Natural killer cell (primary cell): ENCODE results near the gene SYCE3. TPM values are rescaled to one million over a fixed set of nuclear protein-coding genes. Genes with fewer than 3 reads are reported as not detected.

Experiments used
- ATAC-seq, 3 donors: fragments of 150-1000 bp in 2 of 3; fragments of 200-7000 bp in 1 of 3; cut with Tn5 transposase; 1 replicate in 1 of 3; 2 replicates in 2 of 3; pipeline ENCODE4 v1.10.0; 2021; ENCODE audit warnings: mild to moderate bottlenecking in 2 of 3, moderate library complexity in 2 of 3
- DNase-seq, 2 donors: peaks; one replicate each; pipeline versions ENCODE4 v3.0.0 to v3.0.0-alpha.2; 2013 to 2021; ENCODE audit warnings: mixed read lengths in 1 of 2
- H3K27ac ChIP-seq: one replicate; pipeline ENCODE4 v1.5.1; 2013; ENCODE audit warnings: mild to moderate bottlenecking, low read length
- H3K27me3 ChIP-seq: one replicate; pipeline ENCODE4 v1.6.1; 2013; ENCODE audit warnings: low read length; ENCODE audit not compliant: control insufficient read depth, insufficient read depth
- H3K36me3 ChIP-seq: one replicate; pipeline ENCODE4 v1.6.1; 2013; ENCODE audit warnings: low read length; ENCODE audit not compliant: control insufficient read depth, insufficient read depth
- H3K4me1 ChIP-seq: one replicate; pipeline ENCODE4 v1.6.1; 2013; ENCODE audit warnings: low read length; ENCODE audit not compliant: control insufficient read depth, insufficient read depth
- H3K4me3 ChIP-seq: one replicate; pipeline ENCODE4 v1.5.1; 2013; ENCODE audit warnings: low read length
- H3K9me3 ChIP-seq: one replicate; pipeline ENCODE4 v1.6.1; 2013; ENCODE audit warnings: low read length; ENCODE audit not compliant: control insufficient read depth, insufficient read depth
- H3K27ac Mint-ChIP-seq, 2 donors: one replicate each; pipeline ENCODE4 v1.8.0; 2022; ENCODE audit warnings: mild to moderate bottlenecking in 2 of 2, mixed read lengths in 2 of 2, moderate library complexity in 1 of 2
- H3K27me3 Mint-ChIP-seq, 2 donors: one replicate each; pipeline ENCODE4 v1.8.0; 2022; ENCODE audit warnings: low read depth in 2 of 2, mixed read lengths in 2 of 2
- H3K36me3 Mint-ChIP-seq: one replicate; pipeline ENCODE4 v1.8.0; 2022; ENCODE audit warnings: mixed read lengths
- H3K4me1 Mint-ChIP-seq, 2 donors: one replicate each; pipeline ENCODE4 v1.8.0; 2022; ENCODE audit warnings: mixed read lengths in 2 of 2
- H3K4me3 Mint-ChIP-seq: one replicate; pipeline ENCODE4 v1.8.0; 2022; ENCODE audit warnings: mild to moderate bottlenecking, moderate library complexity, mixed read lengths
- H3K9me3 Mint-ChIP-seq, 2 donors: one replicate each; pipeline ENCODE4 v1.8.0; 2022; ENCODE audit warnings: mixed read lengths in 2 of 2
- WGBS: methylation state at CpG from one replicate; pipeline ENCODE4 v1.1.7; 2013; ENCODE audit warnings: missing lambda C conversion rate; ENCODE audit not compliant: insufficient coverage; 5-methylcytosine and 5-hydroxymethylcytosine counted together
- intact Hi-C: fragments of 100-400 bp; cut with micrococcal nuclease; formaldehyde crosslinking; loops from one replicate; pipeline ENCODE4 v1.14.2; 2022
- total RNA-seq, 4 donors: library from RNA; stranded (reverse); fragments of 120-200 nt in 1 of 4; gene quantifications; one replicate each; pipeline versions ENCODE4 v1.2.3 to v1.2.4, GENCODE V29; 2013 to 2022
- TF ChIP-seq, protein P1 (sequence below): fragments of 200-600 bp; IDR thresholded peaks from one replicate; pipeline ENCODE4 v1.8.0; 2022; ENCODE audit warnings: antibody characterized with exemption

SYCE3 gene, protein sequence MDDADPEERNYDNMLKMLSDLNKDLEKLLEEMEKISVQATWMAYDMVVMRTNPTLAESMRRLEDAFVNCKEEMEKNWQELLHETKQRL
- total RNA-seq, result not detected
- total RNA-seq (2013), result not detected

DNA sequence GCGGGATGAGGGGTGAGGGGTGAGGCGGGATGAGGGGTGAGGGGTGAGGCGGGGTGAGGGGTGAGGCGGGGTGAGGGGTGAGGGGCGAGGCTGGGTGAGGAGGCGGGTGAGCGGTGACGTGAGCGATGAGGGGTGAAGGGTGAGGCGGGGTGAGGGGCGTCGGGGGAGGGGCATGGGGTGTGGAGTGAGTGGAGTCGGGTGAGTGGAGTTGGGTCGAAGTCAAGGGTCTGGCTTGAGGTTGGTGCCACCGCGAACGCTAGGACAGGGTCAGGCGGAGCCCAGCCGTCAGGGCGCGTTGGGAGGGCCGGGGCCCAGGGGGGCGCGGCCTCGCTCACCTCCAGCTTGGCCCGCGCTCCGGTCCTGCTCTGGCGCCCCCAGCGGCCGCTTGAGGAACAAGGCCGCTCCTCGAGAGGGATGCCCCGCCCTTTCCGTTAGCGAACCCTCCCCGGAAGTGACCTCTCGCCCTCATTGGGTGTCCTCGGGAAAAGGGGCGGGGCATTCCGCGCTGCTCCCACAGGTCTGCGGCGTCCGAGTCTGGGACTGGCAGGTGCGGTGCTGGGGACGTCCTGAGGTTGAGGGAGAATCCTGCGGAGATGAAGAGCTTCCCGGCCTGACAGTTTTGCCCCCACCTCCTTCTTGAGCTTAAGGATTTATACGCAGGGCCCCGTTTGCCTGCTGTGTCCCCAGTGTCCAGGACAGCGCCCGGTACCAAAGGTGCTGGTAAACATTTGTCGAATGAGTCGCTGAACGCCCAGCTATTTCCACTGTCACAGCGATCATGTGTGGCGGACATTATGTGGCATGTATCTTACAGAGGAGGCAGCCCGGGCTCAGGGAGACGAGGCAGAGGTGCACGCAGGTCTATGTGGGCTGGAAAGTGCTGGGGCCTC, at the start of gene SYCE3:
SYCE3 (minus strand) TSS at position 397 of the 890 bp plus-strand sequence. CDS start 6,514 bp downstream, outside the sequence.
- no peaks in the 10 kb centered on the region for H3K9me3 ChIP-seq
- H3K4me3 ChIP-seq, result peak within 1 kb of the TSS; percentile 49
- WGBS, result 6% methylated on average over 60 of the region's 61 CpGs
- H3K4me1 Mint-ChIP-seq, result peaks cover 23 to 28% of the 10 kb centered on the region in 2 donors
- H3K27me3 ChIP-seq, result no peaks in the 10 kb centered on the region
- H3K27ac Mint-ChIP-seq, result peak within 1 kb of the TSS; percentile 87 to 95
- peaks cover 15% of the 10 kb centered on the region for H3K4me1 ChIP-seq
- peak within 1 kb of the TSS; percentile 74 for H3K27ac ChIP-seq
- H3K4me3 Mint-ChIP-seq, result peak within 1 kb of the TSS; percentile 97
- H3K9me3 Mint-ChIP-seq, result no peaks in the 10 kb centered on the region
- H3K36me3 Mint-ChIP-seq, result no peaks in the 10 kb centered on the region
- TF ChIP-seq, protein P1, sequence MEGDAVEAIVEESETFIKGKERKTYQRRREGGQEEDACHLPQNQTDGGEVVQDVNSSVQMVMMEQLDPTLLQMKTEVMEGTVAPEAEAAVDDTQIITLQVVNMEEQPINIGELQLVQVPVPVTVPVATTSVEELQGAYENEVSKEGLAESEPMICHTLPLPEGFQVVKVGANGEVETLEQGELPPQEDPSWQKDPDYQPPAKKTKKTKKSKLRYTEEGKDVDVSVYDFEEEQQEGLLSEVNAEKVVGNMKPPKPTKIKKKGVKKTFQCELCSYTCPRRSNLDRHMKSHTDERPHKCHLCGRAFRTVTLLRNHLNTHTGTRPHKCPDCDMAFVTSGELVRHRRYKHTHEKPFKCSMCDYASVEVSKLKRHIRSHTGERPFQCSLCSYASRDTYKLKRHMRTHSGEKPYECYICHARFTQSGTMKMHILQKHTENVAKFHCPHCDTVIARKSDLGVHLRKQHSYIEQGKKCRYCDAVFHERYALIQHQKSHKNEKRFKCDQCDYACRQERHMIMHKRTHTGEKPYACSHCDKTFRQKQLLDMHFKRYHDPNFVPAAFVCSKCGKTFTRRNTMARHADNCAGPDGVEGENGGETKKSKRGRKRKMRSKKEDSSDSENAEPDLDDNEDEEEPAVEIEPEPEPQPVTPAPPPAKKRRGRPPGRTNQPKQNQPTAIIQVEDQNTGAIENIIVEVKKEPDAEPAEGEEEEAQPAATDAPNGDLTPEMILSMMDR, result peak; percentile 82
- no peaks in the 10 kb centered on the region for H3K36me3 ChIP-seq
- H3K27me3 Mint-ChIP-seq, result peaks cover 0 to 6% of the 10 kb centered on the region in 2 donors
- peak; percentile 98 for DNase-seq
- ATAC-seq, result peak; percentile 93 to 98 (median 93)
- intact Hi-C loops, result loop anchor here (1.0 to 5.0 kb wide), 3 partner anchors 18 to 55 kb away; partner anchors contain the start of genes LMF2, NCAPH2 and SCO2

DNA sequence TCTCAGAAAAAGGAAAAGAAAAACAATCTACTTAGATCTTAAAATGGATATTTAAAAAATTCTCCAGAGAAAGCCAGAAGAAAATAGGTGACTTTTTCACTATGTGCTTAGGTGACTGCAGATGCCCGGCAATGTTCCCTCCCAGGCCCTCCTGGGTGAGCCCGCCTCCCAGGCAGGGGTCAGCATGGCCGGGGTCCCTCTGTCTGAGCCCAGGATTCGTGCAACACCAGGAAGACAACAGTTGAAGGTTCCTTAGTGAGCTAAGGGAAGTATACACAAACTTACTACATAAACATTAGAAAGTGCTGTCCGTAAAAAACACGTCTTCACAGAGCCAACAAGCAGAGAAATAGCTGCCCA, 49.4 kb upstream of the SYCE3 start:
- 61% methylated on average over 6 of the region's 6 CpGs for WGBS
- no peaks in the 10 kb centered on the region for H3K27me3 ChIP-seq
- H3K4me3 ChIP-seq, result no peak overlapping the region
- Mint-ChIP-seq H3K36me3 (no peaks in the 10 kb centered on the region), H3K4me1 (peaks cover 6 to 11% of the 10 kb centered on the region in 2 donors), H3K9me3 (no peaks in the 10 kb centered on the region), H3K27ac (no peak overlapping the region), H3K27me3 (peaks cover 7 to 20% of the 10 kb centered on the region in 2 donors), H3K4me3 (no peak overlapping the region)
- H3K27ac ChIP-seq, result no peak overlapping the region
- no peaks in the 10 kb centered on the region for H3K36me3 ChIP-seq
- DNase-seq, result no peak
- no peak for ATAC-seq
- no peaks in the 10 kb centered on the region for H3K4me1 ChIP-seq
- TF ChIP-seq, protein P1, result no peak
- no peaks in the 10 kb centered on the region for H3K9me3 ChIP-seq
- intact Hi-C loops, result no loop called here

DNA sequence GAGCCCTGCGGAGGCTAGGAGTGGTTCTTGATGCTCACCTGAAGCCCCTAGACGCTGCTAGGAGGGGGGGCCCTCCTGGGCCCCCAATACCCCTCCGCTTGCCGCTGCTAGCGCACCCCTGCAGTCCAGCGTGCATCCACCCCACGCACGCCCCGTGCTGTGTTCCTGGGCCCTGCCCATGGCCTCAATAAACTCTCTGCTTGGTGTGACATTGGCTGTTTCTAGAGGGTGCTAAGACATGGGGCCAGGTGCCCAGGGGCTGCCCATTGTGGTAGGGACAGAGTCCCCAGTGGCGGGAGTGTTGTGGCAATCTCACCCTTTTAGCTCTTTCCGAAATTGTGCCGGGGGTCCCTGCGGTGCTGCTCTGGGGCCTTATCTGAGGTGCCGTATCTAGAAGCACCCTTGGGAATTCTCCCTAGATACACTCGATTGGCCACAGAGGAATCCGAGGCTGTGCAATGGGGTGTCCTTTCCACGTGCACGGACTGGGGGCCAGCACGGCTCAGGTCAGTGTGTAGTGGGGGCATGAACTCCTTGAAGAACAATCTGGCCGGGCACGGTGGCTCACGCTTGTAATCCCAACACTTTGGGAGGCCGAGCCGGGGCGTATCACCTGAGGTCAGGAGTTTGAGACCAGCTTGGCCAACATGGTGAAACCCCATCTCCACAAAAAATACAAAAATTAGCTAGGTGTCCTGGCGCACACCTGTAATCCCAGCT, 48.8 kb upstream of the SYCE3 start:
- H3K4me3 Mint-ChIP-seq, result no peak overlapping the region
- H3K36me3 Mint-ChIP-seq, result no peaks in the 10 kb centered on the region
- H3K27ac ChIP-seq, result no peak overlapping the region
- TF ChIP-seq, protein P1, result no peak
- no peaks in the 10 kb centered on the region for H3K9me3 Mint-ChIP-seq
- no peak overlapping the region for H3K27ac Mint-ChIP-seq
- 91% methylated on average over 26 of the region's 26 CpGs for WGBS
- no peaks in the 10 kb centered on the region for H3K36me3 ChIP-seq
- no peak overlapping the region for H3K4me3 ChIP-seq
- H3K9me3 ChIP-seq, result no peaks in the 10 kb centered on the region
- H3K27me3 Mint-ChIP-seq, result peaks cover 9 to 23% of the 10 kb centered on the region in 2 donors
- ATAC-seq (no peak), DNase-seq (no peak)
- H3K4me1 Mint-ChIP-seq, result peaks cover 6 to 11% of the 10 kb centered on the region in 2 donors
- H3K4me1 ChIP-seq, result no peaks in the 10 kb centered on the region
- intact Hi-C loops, result no loop called here
- H3K27me3 ChIP-seq, result no peaks in the 10 kb centered on the region
